ENCODE results near the gene AJAP1.

The AJAP1 gene

GRCh38 chr1:4754816-4755215, 100.4 kb downstream of the AJAP1 start:
- DNase-seq (ENCODE audit: insufficient read length) (no peak), FAIRE-seq (no peak)
- TF ChIP-seq POLR2AphosphoS5 (IDR thresholded peaks at IDR 0.05; ENCODE audit: low read depth, low read length) = no peak
- no peak for TF ChIP-seq POLR2A (IDR thresholded peaks at IDR 0.05; ENCODE audit: low read depth, low read length)
- TF ChIP-seq TAF1 (IDR thresholded peaks at IDR 0.05; ENCODE audit: borderline replicate concordance, low read depth, low read length) = no peak

GRCh38 chr1:4755301-4755845, 101.0 kb downstream of the AJAP1 start:
- DNase-seq (ENCODE audit: insufficient read length) (no peak), FAIRE-seq (no peak)
- TF ChIP-seq POLR2A (IDR thresholded peaks at IDR 0.05; ENCODE audit: low read depth, low read length) = no peak
- TF ChIP-seq POLR2AphosphoS5 (IDR thresholded peaks at IDR 0.05; ENCODE audit: low read depth, low read length) = no peak
- no peak for TF ChIP-seq TAF1 (IDR thresholded peaks at IDR 0.05; ENCODE audit: borderline replicate concordance, low read depth, low read length)

GRCh38 chr1:4755864-4756504, 101.6 kb downstream of the AJAP1 start:
- TF ChIP-seq TAF1 (IDR thresholded peaks at IDR 0.05; ENCODE audit: borderline replicate concordance, low read depth, low read length) (no peak), POLR2AphosphoS5 (IDR thresholded peaks at IDR 0.05; ENCODE audit: low read depth, low read length) (no peak), POLR2A (IDR thresholded peaks at IDR 0.05; ENCODE audit: low read depth, low read length) (no peak)
- no peak for FAIRE-seq
- no peak for DNase-seq (ENCODE audit: insufficient read length)

- TF ChIP-seq TAF1 (IDR thresholded peaks at IDR 0.05; ENCODE audit: borderline replicate concordance, low read depth, low read length) = no peak
- TF ChIP-seq POLR2A (IDR thresholded peaks at IDR 0.05; ENCODE audit: low read depth, low read length) = no peak
- TF ChIP-seq POLR2AphosphoS5 (IDR thresholded peaks at IDR 0.05; ENCODE audit: low read depth, low read length) = no peak
- DNase-seq (ENCODE audit: insufficient read length) (no peak), FAIRE-seq (no peak)
Observed at GRCh38 chr1:4756851-4757580, 102.6 kb downstream of the AJAP1 start.

- FAIRE-seq (no peak), DNase-seq (ENCODE audit: insufficient read length) (no peak)
- TF ChIP-seq TAF1 (IDR thresholded peaks at IDR 0.05; ENCODE audit: borderline replicate concordance, low read depth, low read length) = no peak
- no peak for TF ChIP-seq POLR2AphosphoS5 (IDR thresholded peaks at IDR 0.05; ENCODE audit: low read depth, low read length)
- no peak for TF ChIP-seq POLR2A (IDR thresholded peaks at IDR 0.05; ENCODE audit: low read depth, low read length)
Observed at GRCh38 chr1:4759671-4760070, 105.3 kb downstream of the AJAP1 start.

- DNase-seq (ENCODE audit: insufficient read length) (no peak), FAIRE-seq (no peak)
- TF ChIP-seq TAF1 (IDR thresholded peaks at IDR 0.05; ENCODE audit: borderline replicate concordance, low read depth, low read length) = no peak
- no peak for TF ChIP-seq POLR2A (IDR thresholded peaks at IDR 0.05; ENCODE audit: low read depth, low read length)
- TF ChIP-seq POLR2AphosphoS5 (IDR thresholded peaks at IDR 0.05; ENCODE audit: low read depth, low read length) = no peak
Observed at GRCh38 chr1:4760088-4760487, 105.7 kb downstream of the AJAP1 start.

GRCh38 chr1:4761324-4761723, 106.9 kb downstream of the AJAP1 start:
- no peak for FAIRE-seq
- DNase-seq (ENCODE audit: insufficient read length) = no peak
- no peak for TF ChIP-seq TAF1 (IDR thresholded peaks at IDR 0.05; ENCODE audit: borderline replicate concordance, low read depth, low read length)
- TF ChIP-seq POLR2AphosphoS5 (IDR thresholded peaks at IDR 0.05; ENCODE audit: low read depth, low read length) = no peak
- TF ChIP-seq POLR2A (IDR thresholded peaks at IDR 0.05; ENCODE audit: low read depth, low read length) = no peak

- DNase-seq (ENCODE audit: insufficient read length) = no peak
- no peak for FAIRE-seq
- TF ChIP-seq TAF1 (IDR thresholded peaks at IDR 0.05; ENCODE audit: borderline replicate concordance, low read depth, low read length) (no peak), POLR2A (IDR thresholded peaks at IDR 0.05; ENCODE audit: low read depth, low read length) (no peak), POLR2AphosphoS5 (IDR thresholded peaks at IDR 0.05; ENCODE audit: low read depth, low read length) (no peak)
Observed at GRCh38 chr1:4762146-4762545, 107.7 kb downstream of the AJAP1 start.

- no peak for DNase-seq (ENCODE audit: insufficient read length)
- no peak for FAIRE-seq
- TF ChIP-seq TAF1 (IDR thresholded peaks at IDR 0.05; ENCODE audit: borderline replicate concordance, low read depth, low read length) = no peak
- no peak for TF ChIP-seq POLR2AphosphoS5 (IDR thresholded peaks at IDR 0.05; ENCODE audit: low read depth, low read length)
- TF ChIP-seq POLR2A (IDR thresholded peaks at IDR 0.05; ENCODE audit: low read depth, low read length) = no peak
Observed at GRCh38 chr1:4767308-4767707, 112.9 kb downstream of the AJAP1 start.

GRCh38 chr1:4768553-4768952, 114.1 kb downstream of the AJAP1 start:
- DNase-seq (ENCODE audit: insufficient read length) = no peak
- FAIRE-seq = no peak
- TF ChIP-seq POLR2AphosphoS5 (IDR thresholded peaks at IDR 0.05; ENCODE audit: low read depth, low read length) = no peak
- no peak for TF ChIP-seq POLR2A (IDR thresholded peaks at IDR 0.05; ENCODE audit: low read depth, low read length)
- TF ChIP-seq TAF1 (IDR thresholded peaks at IDR 0.05; ENCODE audit: borderline replicate concordance, low read depth, low read length) = no peak

- no peak for FAIRE-seq
- no peak for DNase-seq (ENCODE audit: insufficient read length)
- TF ChIP-seq TAF1 (IDR thresholded peaks at IDR 0.05; ENCODE audit: borderline replicate concordance, low read depth, low read length) = no peak
- TF ChIP-seq POLR2A (IDR thresholded peaks at IDR 0.05; ENCODE audit: low read depth, low read length) = no peak
- no peak for TF ChIP-seq POLR2AphosphoS5 (IDR thresholded peaks at IDR 0.05; ENCODE audit: low read depth, low read length)
Observed at GRCh38 chr1:4769516-4770280, 115.3 kb downstream of the AJAP1 start.

Measured in GM12892 (cell line).